OCI-LY3 (cell line): ENCODE results near the gene ALOX5.

ENCODE experiments used
- EZH2phosphoT487 ChIP-seq: fragments of 200-600 bp; shearing (Covaris generic); IDR thresholded peaks from 2 replicates; pipeline ENCODE4 v1.6.1; 2018; ENCODE audit warnings: antibody characterized with exemption, mixed run types, low read depth
- TF ChIP-seq, protein P1 (sequence below): fragments of 200-600, 300-600 bp; sonication (generic); IDR thresholded peaks from 2 replicates; pipeline ENCODE4 v1.5.1; 2014; ENCODE audit warnings: antibody characterized with exemption, low read length, low read depth

DNA sequence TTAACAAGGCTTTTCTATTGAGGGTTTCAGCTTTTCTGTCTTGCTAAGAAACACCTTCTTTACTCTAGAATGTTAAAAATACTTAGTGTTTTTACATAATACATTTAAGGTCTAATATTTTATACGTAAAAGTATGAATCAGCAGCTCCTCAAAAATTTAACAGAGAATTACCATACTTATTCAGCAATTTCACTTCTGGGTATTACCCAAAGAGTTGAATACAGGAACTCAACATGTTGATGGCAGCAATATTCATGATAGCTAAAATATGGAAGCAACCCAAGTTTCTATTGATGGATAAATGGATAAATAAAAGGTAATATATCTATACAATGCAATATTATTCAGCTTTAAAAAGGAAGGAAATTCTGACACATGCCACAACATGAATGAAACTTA lies 48.9 kb upstream of the ALOX5 start:
- TF ChIP-seq, protein P1, sequence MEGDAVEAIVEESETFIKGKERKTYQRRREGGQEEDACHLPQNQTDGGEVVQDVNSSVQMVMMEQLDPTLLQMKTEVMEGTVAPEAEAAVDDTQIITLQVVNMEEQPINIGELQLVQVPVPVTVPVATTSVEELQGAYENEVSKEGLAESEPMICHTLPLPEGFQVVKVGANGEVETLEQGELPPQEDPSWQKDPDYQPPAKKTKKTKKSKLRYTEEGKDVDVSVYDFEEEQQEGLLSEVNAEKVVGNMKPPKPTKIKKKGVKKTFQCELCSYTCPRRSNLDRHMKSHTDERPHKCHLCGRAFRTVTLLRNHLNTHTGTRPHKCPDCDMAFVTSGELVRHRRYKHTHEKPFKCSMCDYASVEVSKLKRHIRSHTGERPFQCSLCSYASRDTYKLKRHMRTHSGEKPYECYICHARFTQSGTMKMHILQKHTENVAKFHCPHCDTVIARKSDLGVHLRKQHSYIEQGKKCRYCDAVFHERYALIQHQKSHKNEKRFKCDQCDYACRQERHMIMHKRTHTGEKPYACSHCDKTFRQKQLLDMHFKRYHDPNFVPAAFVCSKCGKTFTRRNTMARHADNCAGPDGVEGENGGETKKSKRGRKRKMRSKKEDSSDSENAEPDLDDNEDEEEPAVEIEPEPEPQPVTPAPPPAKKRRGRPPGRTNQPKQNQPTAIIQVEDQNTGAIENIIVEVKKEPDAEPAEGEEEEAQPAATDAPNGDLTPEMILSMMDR = no peak
- no peak for TF ChIP-seq EZH2phosphoT487
